K562 (cell line): ENCODE data around the gene FRA10AC1.

Experiments used
- FOSL1 ChIP-seq: fragments of 200-800 bp; sonication (Bioruptor generic); conservative IDR thresholded peaks from 2 replicates; pipeline ENCODE4 v1.6.1; 2016; ENCODE audit warnings: missing genetic modification characterization, missing compliant biosample characterization
- HES1 ChIP-seq: fragments of 450-650 bp; IDR thresholded peaks from 2 replicates; pipeline ENCODE4 v1.6.1; 2016; ENCODE audit warnings: low read depth, mild to moderate bottlenecking, moderate library complexity
- MYNN ChIP-seq, 2 experiments: sonication (generic); formaldehyde crosslinking in 1 of 2; IDR thresholded peaks; 2 replicates each; pipeline versions ENCODE4 v1.5.0 to v1.6.1; 2016 to 2020; ENCODE audit warnings: antibody characterized with exemption in 1 of 2, missing genetic modification reagents in 1 of 2
- POLR2AphosphoS5 ChIP-seq: IDR thresholded peaks from 2 replicates; pipeline ENCODE4 v1.6.1; 2011; ENCODE audit warnings: mild to moderate bottlenecking, low read depth, low read length, moderate library complexity; ENCODE audit not compliant: control insufficient read depth, insufficient read depth
- SMAD3 ChIP-seq: fragments of 450-650 bp; formaldehyde crosslinking; conservative IDR thresholded peaks from 2 replicates; pipeline ENCODE4 v1.4.0; 2020; ENCODE audit warnings: mild to moderate bottlenecking
- ZFP1 ChIP-seq: fragments of 450-650 bp; formaldehyde crosslinking; IDR thresholded peaks from 2 replicates; pipeline ENCODE4 v1.4.0; 2020; ENCODE audit warnings: mild to moderate bottlenecking, mixed read lengths
- ZNF280B ChIP-seq: fragments of 250-450 bp; sonication (Bioruptor Pico); IDR thresholded peaks from 2 replicates; pipeline ENCODE4 v1.5.1; 2021; ENCODE audit warnings: mild to moderate bottlenecking
- ZNF431 ChIP-seq: sonication (generic); formaldehyde crosslinking; IDR thresholded peaks from 2 replicates; pipeline ENCODE4 v1.8.0; 2022; ENCODE audit warnings: mild to moderate bottlenecking, missing genetic modification reagents

- TF ChIP-seq POLR2AphosphoS5 (no peak), ZFP1 (no peak), SMAD3 (CRISPR knock-in tag) (no peak), FOSL1 (tag) (no peak), ZNF280B (CRISPR knock-in tag) (no peak), ZNF431 (no peak), MYNN (IDR thresholded peaks at IDR 0.05) (no peak), MYNN (CRISPR knock-in tag; IDR thresholded peaks at IDR 0.05) (no peak), HES1 (no peak)
Measured at GRCh38 chr10:93695740-93696139, 6.7 kb downstream of the FRA10AC1 start.
